T-helper 1 cell (primary cell): ENCODE results near the gene RNF213.
"Not testable (repeated sequence)": the region's sequence is repeated elsewhere in the genome, so short reads cannot be mapped to it uniquely, and the experiment has no call there.

ENCODE experiments used
- DNase-seq, 5 donors: peaks; one replicate each; pipeline ENCODE4 v3.0.0-alpha.2; 2012 to 2020

The RNF213 gene

DNA sequence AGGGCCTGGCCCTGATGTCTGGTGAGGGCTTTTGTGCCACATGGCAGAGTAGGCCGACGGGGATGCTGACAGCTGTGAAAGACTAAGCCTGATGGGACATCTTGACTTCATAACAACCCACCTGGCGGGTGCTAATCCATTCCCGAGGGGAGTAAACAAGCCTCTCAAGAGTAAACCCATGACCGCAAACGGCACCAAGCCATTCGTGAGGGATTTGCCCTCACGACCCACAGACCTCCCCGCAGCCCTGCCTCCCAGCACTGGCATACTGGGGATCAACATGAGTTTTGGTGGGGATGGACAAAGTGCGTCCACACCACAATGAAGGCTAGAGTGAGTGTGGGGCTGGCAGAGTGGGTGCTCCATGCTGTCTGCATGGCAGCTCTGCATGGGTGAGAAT is 11.7 kb downstream of the RNF213 start:
- no peak for DNase-seq

- no peak for DNase-seq
These were observed 13.7 kb downstream of the RNF213 start for GRCh38 chr17:80274331-80274730.

DNA sequence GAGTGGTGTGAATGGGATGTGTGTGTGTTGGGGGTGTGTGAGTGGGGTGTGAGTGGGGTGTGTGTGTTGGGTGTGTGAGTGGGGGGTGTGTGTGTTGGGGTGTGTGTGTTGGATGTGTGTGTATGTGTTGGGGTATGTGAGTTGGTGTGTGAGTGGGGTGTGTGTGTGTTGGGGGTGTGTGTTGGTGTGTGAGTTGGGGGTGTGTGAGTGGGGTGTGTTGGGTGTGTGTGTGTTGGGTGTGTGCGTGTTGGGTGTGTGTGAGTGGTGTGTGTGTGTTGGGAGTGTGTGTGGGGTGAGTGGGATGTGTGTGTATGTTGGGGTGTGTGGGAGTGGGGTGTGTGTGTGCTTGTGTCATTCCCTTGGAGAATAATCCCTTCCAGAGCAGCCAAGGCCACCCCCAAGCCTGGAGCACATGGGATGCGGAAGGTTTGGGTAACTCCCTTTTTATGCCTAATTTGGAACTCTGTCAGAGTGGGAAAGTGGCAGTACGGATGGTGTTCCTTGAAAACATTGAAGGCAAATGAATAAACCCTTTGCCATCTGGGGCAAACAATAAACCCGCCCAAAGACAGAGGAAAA is 14.3 kb downstream of the RNF213 start:
- DNase-seq = no peak

DNA sequence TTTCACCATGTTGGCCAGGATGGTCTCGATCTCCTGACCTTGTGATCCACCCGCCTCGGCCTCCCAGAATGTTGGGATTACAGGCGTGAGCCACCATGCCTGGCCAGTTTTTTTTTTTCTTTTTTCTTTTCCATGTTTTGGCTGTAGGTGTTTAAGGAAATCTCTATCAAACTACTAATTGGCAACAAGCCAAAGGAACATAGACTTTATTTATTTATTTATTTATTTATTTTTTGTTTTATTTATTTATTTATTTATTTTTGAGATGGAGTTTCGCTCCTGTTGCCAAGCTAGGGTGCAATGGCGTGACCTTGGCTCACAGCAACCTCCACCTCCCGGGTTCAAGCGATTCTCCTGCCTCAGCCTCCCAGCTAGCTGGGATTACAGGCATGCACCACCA is 15.2 kb downstream of the RNF213 start:
- DNase-seq = not testable (repeated sequence)

GRCh38 chr17:80277751-80278671 is 17.4 kb downstream of the RNF213 start:
- DNase-seq = no peak

- DNase-seq = no peak
These were observed 19.2 kb downstream of the RNF213 start for GRCh38 chr17:80279895-80280294.

DNA sequence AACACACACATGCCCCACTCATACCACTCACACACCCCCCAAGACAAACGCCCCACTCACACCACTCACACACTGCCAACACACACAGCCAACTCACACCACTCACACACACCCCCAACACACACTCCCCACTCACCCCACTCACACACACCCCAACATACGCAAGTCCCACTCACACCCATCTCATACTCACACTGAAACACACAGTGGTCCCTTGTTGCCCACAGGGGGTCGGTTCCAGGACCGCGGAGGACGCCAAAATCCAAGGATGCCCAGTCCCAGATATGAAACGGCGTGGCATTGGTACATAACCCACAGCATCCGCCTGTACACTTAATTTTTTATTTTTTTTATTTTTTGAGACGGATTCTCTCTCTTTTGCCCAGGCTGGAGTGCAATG is 20.9 kb downstream of the RNF213 start:
- no peak for DNase-seq

DNA sequence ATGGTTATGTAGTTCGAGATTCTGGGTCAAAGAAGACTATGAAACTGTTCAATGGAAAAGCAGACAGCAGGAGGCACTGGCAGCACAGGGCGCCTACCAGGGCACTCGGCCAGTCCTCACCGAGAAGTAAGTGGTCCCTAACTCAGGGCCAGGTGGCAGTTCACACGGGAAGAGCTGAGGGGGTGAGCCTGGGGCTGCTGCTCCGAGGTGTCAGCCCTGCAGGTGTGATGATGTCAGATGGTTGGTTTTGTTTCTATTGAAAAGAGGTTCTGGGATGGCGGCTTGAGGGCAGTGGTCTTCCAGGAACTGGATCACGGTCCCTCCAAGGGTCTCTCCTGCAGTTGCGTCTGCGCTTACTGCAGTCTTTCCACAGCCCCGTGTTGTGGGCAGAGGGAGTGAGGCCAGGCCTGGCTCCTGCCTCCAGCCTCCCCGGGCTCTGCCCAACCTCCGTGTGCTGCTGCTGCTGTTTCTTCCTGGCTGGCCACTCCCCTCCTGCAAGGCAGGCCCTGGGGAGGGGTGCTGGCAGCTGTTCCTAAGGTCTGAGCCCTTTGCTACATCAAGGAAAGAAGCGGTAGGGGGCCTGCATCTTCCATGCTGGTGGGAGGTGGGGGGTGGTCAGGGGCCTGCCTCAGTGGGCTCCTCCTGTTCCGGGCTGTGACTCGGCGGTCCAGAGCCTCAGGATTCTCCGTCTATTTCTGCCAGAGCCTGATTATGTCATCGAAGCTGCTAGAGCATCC is 22.6 kb downstream of the RNF213 start:
- DNase-seq = no peak

DNA sequence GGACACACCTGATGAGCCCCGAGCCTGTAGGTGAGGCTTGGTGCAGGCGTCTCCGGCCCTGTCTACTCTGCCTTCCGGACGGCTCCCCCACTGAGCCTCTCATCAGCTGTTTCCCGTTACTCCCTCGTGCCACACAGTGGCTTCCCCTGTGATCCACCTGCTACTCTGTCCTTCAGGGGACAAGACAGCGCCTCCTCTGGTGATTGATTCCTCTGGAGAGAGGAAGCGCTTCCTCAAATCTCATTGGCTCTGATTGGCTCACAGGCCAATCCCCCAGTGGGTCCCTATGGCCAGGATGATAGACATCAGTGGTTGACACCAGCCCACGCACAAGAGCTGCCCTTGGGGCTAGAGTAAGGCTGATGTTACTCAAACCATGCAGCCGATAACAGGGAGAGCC is 24.0 kb downstream of the RNF213 start:
- DNase-seq = peak in 1 of 5 donors; percentile 20

GRCh38 chr17:80285237-80285920 is 24.7 kb downstream of the RNF213 start:
- no peak for DNase-seq

- DNase-seq = no peak
These were observed 25.9 kb downstream of the RNF213 start for GRCh38 chr17:80286638-80286960.

- no peak for DNase-seq
These were observed 26.4 kb downstream of the RNF213 start for GRCh38 chr17:80287038-80287437.

DNA sequence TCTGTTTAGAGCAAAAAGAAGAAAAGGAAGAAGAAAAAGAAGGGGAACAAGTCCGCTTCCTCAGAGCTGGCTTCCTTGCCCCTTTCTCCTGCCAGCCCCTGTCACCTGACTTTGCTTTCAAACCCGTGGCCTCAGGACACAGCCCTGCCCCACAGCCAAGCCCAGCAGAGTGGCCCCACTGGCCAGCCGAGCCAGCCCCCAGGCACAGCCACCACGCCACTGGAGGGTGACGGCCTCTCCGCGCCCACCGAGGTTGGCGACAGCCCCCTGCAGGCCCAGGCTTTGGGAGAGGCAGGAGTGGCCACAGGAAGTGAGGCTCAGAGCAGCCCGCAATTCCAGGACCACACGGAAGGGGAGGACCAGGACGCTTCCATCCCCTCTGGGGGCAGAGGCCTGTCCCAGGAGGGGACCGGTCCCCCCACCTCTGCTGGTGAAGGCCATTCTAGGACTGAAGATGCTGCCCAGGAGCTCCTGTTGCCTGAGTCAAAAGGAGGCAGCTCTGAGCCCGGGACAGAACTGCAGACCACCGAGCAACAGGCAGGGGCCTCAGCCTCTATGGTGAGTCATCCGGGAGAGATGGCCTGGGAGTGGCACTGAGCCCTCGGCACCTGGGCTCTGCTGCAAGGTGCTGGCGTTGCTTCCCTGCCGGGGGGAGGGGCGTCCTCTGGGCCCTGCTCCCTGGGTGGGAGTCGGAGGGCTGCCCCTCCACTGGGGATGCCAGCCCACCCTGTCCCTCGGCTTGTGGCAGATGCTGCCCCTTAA is 27.3 kb downstream of the RNF213 start:
- no peak for DNase-seq

DNA sequence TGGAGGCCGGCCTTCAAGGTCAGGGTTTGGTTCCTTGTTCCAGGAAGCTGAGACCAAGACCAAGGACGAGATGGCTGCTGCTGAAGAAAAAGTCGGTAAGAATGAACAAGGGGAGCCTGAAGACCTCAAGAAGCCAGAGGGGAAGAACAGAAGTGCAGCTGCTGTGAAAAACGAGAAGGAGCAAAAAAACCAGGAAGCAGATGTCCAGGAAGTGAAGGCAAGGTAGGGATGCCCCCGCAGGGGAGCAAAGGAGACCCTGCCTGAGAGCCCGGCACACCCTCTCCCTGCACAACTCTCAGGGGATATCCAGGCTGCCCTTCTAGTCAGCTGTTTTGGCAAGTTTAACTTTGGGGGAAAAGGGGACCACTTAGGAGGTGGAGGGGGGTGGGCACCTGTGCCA is 29.0 kb downstream of the RNF213 start:
- no peak for DNase-seq

- DNase-seq = no peak
These were observed 29.5 kb downstream of the RNF213 start for GRCh38 chr17:80290156-80290555.

DNA sequence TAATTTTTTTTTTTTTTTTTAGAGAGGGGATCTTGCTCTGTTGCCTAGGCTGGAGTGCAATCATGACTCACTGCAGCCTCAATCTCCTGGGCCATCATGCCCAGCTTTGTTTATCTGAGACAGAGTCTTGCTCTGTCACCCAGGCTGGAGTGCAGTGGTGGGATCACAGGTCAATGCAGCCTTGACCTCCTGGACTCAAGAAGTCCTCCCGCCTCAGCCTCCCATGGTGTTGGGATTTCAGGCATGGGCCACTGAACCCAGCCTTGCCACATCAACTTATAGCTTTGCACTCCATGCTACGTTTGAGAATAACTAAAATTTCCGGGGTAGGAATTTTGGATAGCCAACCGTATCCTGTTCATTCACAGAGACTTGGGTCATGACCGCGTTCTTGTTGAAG is 30.6 kb downstream of the RNF213 start:
- DNase-seq = no peak

DNA sequence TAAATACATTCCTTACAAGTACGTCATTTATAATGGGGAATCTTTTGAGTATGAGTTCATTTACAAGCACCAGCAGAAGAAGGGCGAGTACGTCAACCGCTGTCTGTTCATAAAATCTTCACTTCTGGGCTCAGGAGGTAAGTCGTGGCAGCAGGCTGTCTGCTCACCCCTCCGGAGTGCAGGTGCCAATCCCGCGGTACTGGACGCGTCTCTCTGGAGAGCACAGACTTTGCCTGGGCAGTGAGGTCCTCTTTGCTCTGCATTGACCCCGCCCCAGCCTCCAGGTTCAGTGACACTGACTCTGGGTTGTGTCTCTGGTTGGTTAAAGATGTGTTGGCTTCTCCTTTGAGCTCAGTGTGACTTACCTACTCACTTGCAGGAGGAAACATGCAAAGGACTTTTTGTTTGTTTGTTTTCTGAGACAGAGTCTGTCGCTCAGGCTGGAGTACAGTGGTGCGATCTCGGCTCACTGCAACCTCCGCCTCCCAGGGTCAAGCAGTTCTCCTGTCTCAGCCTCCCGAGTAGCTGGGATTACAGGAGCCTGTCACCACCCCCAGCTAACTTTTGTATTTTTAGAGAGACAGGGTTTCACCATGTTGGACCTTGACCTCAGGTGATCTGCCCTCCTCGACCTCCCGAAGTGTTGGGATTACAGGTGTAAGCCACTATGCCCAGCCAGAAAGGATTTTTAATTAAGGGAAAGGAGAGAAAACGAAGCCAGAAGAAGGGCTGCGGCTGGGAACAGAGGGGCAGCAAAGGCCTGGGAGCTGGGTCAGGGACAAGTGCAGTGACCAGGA is 31.2 kb downstream of the RNF213 start:
- DNase-seq = no peak

- no peak for DNase-seq
These were observed 31.9 kb downstream of the RNF213 start for GRCh38 chr17:80292521-80292971.

- DNase-seq = no peak
These were observed 33.6 kb downstream of the RNF213 start for GRCh38 chr17:80294210-80294609.

GRCh38 chr17:80294653-80295052 is 34.0 kb downstream of the RNF213 start:
- DNase-seq = no peak

DNA sequence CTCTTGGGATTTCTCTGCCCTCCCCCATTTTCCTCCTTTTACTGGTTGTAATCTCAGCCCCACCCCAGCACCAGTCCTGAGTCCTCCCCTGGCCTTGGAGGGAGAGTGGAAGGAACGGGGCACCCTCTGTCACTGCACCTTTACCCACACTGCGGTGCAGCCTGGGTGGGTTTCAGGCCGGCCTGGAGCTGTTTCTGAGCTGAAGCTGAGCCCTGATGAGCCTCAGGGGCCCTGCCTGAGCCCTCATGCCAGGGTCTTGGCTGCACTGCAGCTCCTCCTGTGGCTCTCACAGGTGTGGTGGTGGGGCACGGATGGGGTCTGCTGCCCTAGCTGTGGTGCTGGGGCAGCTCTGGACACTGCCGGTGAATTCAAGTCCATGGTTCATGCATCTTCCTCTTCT is 34.5 kb downstream of the RNF213 start:
- no peak for DNase-seq

DNA sequence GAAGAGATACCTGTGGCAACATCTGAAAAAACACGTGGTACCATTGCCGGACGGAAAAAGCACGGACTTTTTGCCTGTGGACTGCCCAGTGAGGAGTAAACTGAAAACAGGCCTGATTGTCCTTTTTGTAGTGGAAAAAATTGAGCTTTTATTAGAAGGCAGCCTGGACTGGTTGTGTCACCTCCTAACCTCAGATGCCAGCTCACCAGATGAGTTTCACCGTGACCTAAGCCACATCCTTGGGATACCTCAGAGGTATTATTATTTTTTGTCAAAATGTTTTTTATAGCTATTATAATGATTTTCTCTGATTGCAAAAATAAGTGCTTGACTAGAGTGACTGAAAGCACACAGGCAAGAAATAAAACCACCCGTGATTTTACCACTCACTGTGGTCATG is 34.9 kb downstream of the RNF213 start:
- no peak for DNase-seq
